Caco-2 (cell line): Measurements from ENCODE around the gene SFXN1. TPM values are rescaled to one million over a fixed set of nuclear protein-coding genes. Genes with fewer than 3 reads are reported as not detected.

Experiments used
- Bru-seq: library from RNA; stranded (reverse); fragments of 400-500 nt; gene quantifications from one replicate; lab custom pipeline; 2021; lab: Mats Ljungman, UMichigan
- BruChase-seq, 2 experiments: library from RNA; stranded (reverse); fragments of 400-500 nt; gene quantifications; one replicate each; lab custom pipeline; 2021; lab: Mats Ljungman, UMichigan
- BruUV-seq: library from RNA; stranded (reverse); fragments of 400-500 nt; replicated peaks from 2 replicates; lab custom pipeline; 2021; lab: Mats Ljungman, UMichigan
- CTCF ChIA-PET: fragments of 300-600 bp; sonication (Branson Sonifier 250); formaldehyde crosslinking; loops from one replicate; lab custom pipeline; 2022; ENCODE audit warnings: antibody characterized with exemption; lab: Charles Lee
- POLR2A ChIA-PET: fragments of 300-600 bp; sonication (Branson Sonifier 250); formaldehyde crosslinking; loops from one replicate; lab custom pipeline; 2022; ENCODE audit warnings: antibody characterized with exemption; lab: Charles Lee
- DNase-seq, 2 experiments: peaks; one replicate each; pipeline versions ENCODE4 v3.0.0 to v3.0.0-alpha.2; 2020 to 2022
- H3K27me3 ChIP-seq: replicated peaks from 2 replicates; pipeline ENCODE4 v1.6.0; 2011; ENCODE audit warnings: low read length; ENCODE audit not compliant: control insufficient read depth, insufficient read depth
- H3K36me3 ChIP-seq: 2 replicates; pipeline ENCODE4 v1.5.1; 2011; ENCODE audit warnings: low read length; ENCODE audit not compliant: control insufficient read depth, insufficient read depth
- H3K4me1 ChIP-seq: fragments of 250-450 bp; sonication (Bioruptor Pico); 2 replicates; pipeline ENCODE4 v1.5.1; 2020; ENCODE audit warnings: mild to moderate bottlenecking
- H3K4me3 ChIP-seq: 2 replicates; pipeline ENCODE4 v1.5.1; 2011; ENCODE audit warnings: low read depth, mild to moderate bottlenecking, control low read depth, low read length
- H3K9me3 ChIP-seq: fragments of 250-450 bp; sonication (Bioruptor Pico); 2 replicates; pipeline ENCODE4 v1.5.1; 2020; ENCODE audit warnings: mild to moderate bottlenecking, moderate library complexity
- H3K27ac Mint-ChIP-seq: one replicate; pipeline ENCODE4 v1.8.0; 2022; ENCODE audit warnings: mixed read lengths; ENCODE audit not compliant: unreplicated experiment
- H3K27me3 Mint-ChIP-seq: one replicate; pipeline ENCODE4 v1.8.0; 2022; ENCODE audit warnings: mixed read lengths; ENCODE audit not compliant: insufficient read depth, unreplicated experiment
- H3K36me3 Mint-ChIP-seq: one replicate; pipeline ENCODE4 v1.8.0; 2022; ENCODE audit warnings: mild to moderate bottlenecking, mixed read lengths; ENCODE audit not compliant: insufficient read depth, unreplicated experiment
- H3K4me1 Mint-ChIP-seq: one replicate; pipeline ENCODE4 v1.8.0; 2022; ENCODE audit warnings: low read depth, mixed read lengths; ENCODE audit not compliant: unreplicated experiment
- H3K4me3 Mint-ChIP-seq: one replicate; pipeline ENCODE4 v1.8.0; 2022; ENCODE audit warnings: mild to moderate bottlenecking, moderate library complexity, mixed read lengths; ENCODE audit not compliant: unreplicated experiment
- H3K9me3 Mint-ChIP-seq: one replicate; pipeline ENCODE4 v1.8.0; 2022; ENCODE audit warnings: mixed read lengths; ENCODE audit not compliant: unreplicated experiment
- CTCF ChIP-seq, 2 experiments: fragments of 200-600 bp in 1 of 2; IDR thresholded peaks; 1 replicate in 1 of 2; 2 replicates in 1 of 2; pipeline versions ENCODE4 v1.5.1 to v1.8.0; 2011 to 2022; ENCODE audit warnings: antibody characterized with exemption in 1 of 2, control low read depth in 1 of 2, inconsistent platforms in 1 of 2, low read depth in 1 of 2, low read length in 1 of 2, mild to moderate bottlenecking in 1 of 2, moderate library complexity in 1 of 2; ENCODE audit not compliant: insufficient read depth in 1 of 2, severe bottlenecking in 1 of 2, unreplicated experiment in 1 of 2
- intact Hi-C: fragments of 100-400 bp; cut with micrococcal nuclease; formaldehyde crosslinking; loops from one replicate; pipeline ENCODE4 v1.10.0; 2022; ENCODE audit not compliant: unreplicated experiment
- long read RNA-seq: library from polyadenylated mRNA; stranded (forward); transcript quantifications from one replicate; pipeline ENCODE4 v2.0.0, GENCODE V29; 2022
- total RNA-seq: library from RNA; stranded (reverse); gene quantifications from 2 replicates; pipeline ENCODE4 v1.2.3, GENCODE V29; 2022

SFXN1 gene, protein sequence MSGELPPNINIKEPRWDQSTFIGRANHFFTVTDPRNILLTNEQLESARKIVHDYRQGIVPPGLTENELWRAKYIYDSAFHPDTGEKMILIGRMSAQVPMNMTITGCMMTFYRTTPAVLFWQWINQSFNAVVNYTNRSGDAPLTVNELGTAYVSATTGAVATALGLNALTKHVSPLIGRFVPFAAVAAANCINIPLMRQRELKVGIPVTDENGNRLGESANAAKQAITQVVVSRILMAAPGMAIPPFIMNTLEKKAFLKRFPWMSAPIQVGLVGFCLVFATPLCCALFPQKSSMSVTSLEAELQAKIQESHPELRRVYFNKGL
- total RNA-seq = 102 and 104 TPM in 2 replicates
- percentile 88 among the genes with signal in this experiment for Bru-seq, nascent RNA
- percentile 86 among the genes with signal in this experiment for BruChase-seq, experiment 1, labeled RNA remaining after a 2-hour chase
- BruChase-seq, experiment 2, labeled RNA remaining after a 6-hour chase = percentile 89 among the genes with signal in this experiment
- long read RNA-seq, full-length matches to known transcripts = 168 of 201 reads
- long read RNA-seq, partial matches to known transcripts = 10 of 201 reads
- long read RNA-seq, other reads (novel, unspliced or antisense) = 23 of 201 reads

DNA sequence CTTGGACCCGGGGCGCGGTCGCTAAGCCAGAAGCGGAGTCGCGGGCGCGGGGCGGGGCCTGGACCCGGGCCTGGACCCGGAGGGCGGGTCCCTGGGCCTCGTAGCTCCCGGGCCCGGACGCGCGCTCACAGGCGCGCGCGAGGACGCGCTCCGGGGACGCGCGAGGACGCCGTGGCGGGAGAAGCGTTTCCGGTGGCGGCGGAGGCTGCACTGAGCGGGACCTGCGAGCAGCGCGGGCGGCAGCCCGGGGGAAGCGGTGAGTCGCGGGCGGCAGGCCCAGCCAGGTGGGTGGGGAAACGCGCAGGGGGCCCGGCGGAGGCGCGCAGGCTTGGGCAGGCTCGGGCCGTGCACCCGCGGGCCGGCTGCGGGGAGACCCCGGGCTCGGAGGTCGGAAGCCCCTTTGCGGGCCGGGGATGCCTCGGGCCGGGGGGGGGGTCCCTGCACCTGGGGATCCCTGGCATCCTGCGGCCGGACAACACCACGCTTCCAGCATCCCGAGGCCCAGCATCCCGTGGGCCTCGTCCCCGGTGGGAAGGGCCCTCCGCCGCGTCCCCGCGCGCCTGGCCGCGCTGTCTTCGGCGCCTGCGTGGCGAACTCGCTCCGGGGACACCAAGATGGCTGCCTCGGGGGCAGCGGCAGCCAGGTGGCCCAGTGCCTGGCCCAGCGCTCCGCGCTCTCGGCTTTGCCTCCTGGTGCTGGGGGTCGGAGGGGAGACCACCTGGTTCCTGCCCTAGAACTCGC, at the start of gene SFXN1:
Gene SFXN1, plus strand, starts transcription at position 177 of the 741 bp plus-strand sequence. CDS start 13,544 bp downstream, outside the sequence.
- peaks cover 25% of the 10 kb centered on the region for H3K4me1 Mint-ChIP-seq
- POLR2A ChIA-PET = interaction anchor here (0.6 to 1.0 kb wide), 4 partner anchors 9 to 728 kb away, joined by 3 to 8 read pairs (median 4); no protein-coding TSS in a partner anchor
- peaks cover 30% of the 10 kb centered on the region for H3K36me3 Mint-ChIP-seq
- H3K4me3 Mint-ChIP-seq = peak within 1 kb of the TSS; percentile 95
- no TSS peak for BruUV-seq
- CTCF ChIA-PET = interaction anchor here (0.6 to 1.1 kb wide), 2 partner anchors 9 to 14 kb away, joined by 4 to 5 read pairs; no protein-coding TSS in a partner anchor
- peak within 1 kb of the TSS; percentile 78 for H3K27ac Mint-ChIP-seq
- peaks cover 4% of the 10 kb centered on the region; the same call in 1 of the 2 replicates for H3K4me1 ChIP-seq
- intact Hi-C loops = no loop called here
- no peaks in the 10 kb centered on the region for H3K27me3 ChIP-seq
- H3K36me3 ChIP-seq = no peaks in the 10 kb centered on the region
- H3K9me3 Mint-ChIP-seq = no peaks in the 10 kb centered on the region
- H3K9me3 ChIP-seq = no peaks in the 10 kb centered on the region
- peak within 1 kb of the TSS; percentile 93 for H3K4me3 ChIP-seq
- no peaks in the 10 kb centered on the region for H3K27me3 Mint-ChIP-seq
- peak; percentile 67 to 83 for DNase-seq
- TF ChIP-seq CTCF (IDR thresholded peaks at IDR 0.05; ENCODE audit: insufficient read depth in 1 of 2, low read depth in 1 of 2, low read length in 1 of 2, severe bottlenecking in 1 of 2, unreplicated experiment in 1 of 2) = no peak

DNA sequence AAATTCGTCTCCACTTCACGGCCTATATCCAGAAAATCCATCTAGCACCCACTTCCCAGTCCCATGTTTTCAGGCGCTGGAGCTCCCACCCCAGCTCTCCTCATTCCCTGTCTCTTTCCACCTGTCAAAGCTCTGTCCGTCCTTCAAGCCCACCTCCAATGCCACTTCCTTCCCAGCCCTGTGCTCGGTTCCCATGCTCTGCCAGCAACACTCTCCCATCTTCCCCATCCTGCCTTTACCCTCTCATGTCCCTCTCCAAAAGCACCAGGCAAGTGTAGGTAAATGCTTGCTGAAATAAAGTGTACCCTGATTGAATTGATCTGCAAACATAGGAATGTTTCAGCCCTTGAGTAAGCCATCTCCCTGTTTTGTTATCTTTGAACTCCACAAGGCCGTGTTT, 43.6 kb upstream of the SFXN1 start:
- DNase-seq = no peak
- H3K36me3 ChIP-seq = no peaks in the 10 kb centered on the region
- no peaks in the 10 kb centered on the region for H3K4me1 ChIP-seq
- H3K27me3 ChIP-seq = no peaks in the 10 kb centered on the region
- intact Hi-C loops = no loop called here
- peaks cover 6% of the 10 kb centered on the region for H3K4me1 Mint-ChIP-seq
- H3K4me3 Mint-ChIP-seq = no peak overlapping the region
- no peaks in the 10 kb centered on the region for H3K9me3 ChIP-seq
- POLR2A ChIA-PET = no interaction called here
- H3K27ac Mint-ChIP-seq = no peak overlapping the region
- no peaks in the 10 kb centered on the region for H3K27me3 Mint-ChIP-seq
- no peaks in the 10 kb centered on the region for H3K36me3 Mint-ChIP-seq
- CTCF ChIA-PET = no interaction called here
- no peak for TF ChIP-seq CTCF (IDR thresholded peaks at IDR 0.05; ENCODE audit: insufficient read depth in 1 of 2, low read depth in 1 of 2, low read length in 1 of 2, severe bottlenecking in 1 of 2, unreplicated experiment in 1 of 2)
- BruUV-seq = no TSS peak
- no peaks in the 10 kb centered on the region for H3K9me3 Mint-ChIP-seq
- no peak overlapping the region for H3K4me3 ChIP-seq

DNA sequence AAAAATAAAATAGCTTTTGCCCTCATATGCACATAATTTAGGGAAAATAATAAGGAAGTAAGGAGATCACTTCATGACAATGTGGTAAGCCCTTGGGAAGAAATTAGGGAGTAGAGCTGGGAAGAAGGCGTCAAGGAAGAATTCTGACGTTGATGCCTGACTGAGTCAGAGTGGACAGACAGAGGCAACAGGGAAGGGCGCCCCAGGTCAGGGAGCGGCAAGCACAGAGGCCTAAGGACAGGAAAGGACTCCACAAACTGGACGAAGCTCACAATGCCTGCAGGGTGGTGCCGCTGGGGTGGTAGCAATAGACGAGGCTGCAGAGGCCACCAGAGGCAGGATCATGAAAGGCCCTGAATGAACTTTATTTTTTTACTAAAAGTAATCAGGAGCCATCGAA, 42.0 kb upstream of the SFXN1 start:
- Mint-ChIP-seq H3K4me3 (no peak overlapping the region), H3K36me3 (no peaks in the 10 kb centered on the region), H3K27ac (no peak overlapping the region), H3K27me3 (no peaks in the 10 kb centered on the region), H3K4me1 (peaks cover 6% of the 10 kb centered on the region), H3K9me3 (no peaks in the 10 kb centered on the region)
- Histone ChIP-seq H3K36me3 (no peaks in the 10 kb centered on the region), H3K9me3 (no peaks in the 10 kb centered on the region), H3K27me3 (no peaks in the 10 kb centered on the region), H3K4me3 (no peak overlapping the region), H3K4me1 (no peaks in the 10 kb centered on the region)
- DNase-seq = no peak
- intact Hi-C loops = no loop called here
- ChIA-PET CTCF (no interaction called here), POLR2A (no interaction called here)
- TF ChIP-seq CTCF (IDR thresholded peaks at IDR 0.05; ENCODE audit: insufficient read depth in 1 of 2, low read depth in 1 of 2, low read length in 1 of 2, severe bottlenecking in 1 of 2, unreplicated experiment in 1 of 2) = no peak
- no TSS peak for BruUV-seq
